Measurements from ENCODE around the gene MELK. TPM values are rescaled to one million over a fixed set of nuclear protein-coding genes. Genes with fewer than 3 reads are reported as not detected.
A peak's percentile ranks its signal among the peaks of the same experiment; 100 is the strongest.

MELK gene
- total and polyA plus RNA-seq, 10 of the 15 experiments (the other 5 are each of a cell fraction or from before 2014, with no cell fraction given): 38.7 to 80.3 (median 51.6) TPM

DNA sequence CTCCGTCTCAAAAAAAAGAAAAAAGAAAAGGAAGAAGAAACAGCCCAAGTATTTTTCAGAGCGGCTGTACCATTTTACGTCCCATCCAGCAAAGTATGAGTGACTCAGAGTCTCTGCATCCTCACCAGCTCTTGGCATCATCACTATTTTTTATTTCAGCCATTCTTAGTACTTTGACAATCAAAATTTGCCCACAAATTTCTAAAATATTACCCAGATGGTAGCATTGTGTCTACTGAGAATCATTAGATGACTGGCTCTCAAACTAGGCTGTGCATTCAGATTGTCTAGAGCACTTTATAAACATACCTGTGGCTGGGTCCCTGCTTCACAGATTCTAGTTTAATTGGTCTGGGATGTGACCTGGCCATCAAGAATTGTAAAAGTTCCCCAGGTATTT lies 21.6 kb upstream of the MELK start:
- TF ChIP-seq ZNF207 (IDR thresholded peaks at IDR 0.05; ENCODE audit: borderline replicate concordance) (0 out of 2 replicates have a peak, but pooled peaks have one; percentile 1), CHD4 (IDR thresholded peaks at IDR 0.05) (peak; percentile 30; the same call in 1 of the 2 replicates), SMARCA5 (IDR thresholded peaks at IDR 0.05) (peak; percentile 10; the same call in 1 of the 2 replicates), JUND (IDR thresholded peaks at IDR 0.05; ENCODE audit: low read depth, low read length) (no peak)
- TF ChIP-seq, protein P1, sequence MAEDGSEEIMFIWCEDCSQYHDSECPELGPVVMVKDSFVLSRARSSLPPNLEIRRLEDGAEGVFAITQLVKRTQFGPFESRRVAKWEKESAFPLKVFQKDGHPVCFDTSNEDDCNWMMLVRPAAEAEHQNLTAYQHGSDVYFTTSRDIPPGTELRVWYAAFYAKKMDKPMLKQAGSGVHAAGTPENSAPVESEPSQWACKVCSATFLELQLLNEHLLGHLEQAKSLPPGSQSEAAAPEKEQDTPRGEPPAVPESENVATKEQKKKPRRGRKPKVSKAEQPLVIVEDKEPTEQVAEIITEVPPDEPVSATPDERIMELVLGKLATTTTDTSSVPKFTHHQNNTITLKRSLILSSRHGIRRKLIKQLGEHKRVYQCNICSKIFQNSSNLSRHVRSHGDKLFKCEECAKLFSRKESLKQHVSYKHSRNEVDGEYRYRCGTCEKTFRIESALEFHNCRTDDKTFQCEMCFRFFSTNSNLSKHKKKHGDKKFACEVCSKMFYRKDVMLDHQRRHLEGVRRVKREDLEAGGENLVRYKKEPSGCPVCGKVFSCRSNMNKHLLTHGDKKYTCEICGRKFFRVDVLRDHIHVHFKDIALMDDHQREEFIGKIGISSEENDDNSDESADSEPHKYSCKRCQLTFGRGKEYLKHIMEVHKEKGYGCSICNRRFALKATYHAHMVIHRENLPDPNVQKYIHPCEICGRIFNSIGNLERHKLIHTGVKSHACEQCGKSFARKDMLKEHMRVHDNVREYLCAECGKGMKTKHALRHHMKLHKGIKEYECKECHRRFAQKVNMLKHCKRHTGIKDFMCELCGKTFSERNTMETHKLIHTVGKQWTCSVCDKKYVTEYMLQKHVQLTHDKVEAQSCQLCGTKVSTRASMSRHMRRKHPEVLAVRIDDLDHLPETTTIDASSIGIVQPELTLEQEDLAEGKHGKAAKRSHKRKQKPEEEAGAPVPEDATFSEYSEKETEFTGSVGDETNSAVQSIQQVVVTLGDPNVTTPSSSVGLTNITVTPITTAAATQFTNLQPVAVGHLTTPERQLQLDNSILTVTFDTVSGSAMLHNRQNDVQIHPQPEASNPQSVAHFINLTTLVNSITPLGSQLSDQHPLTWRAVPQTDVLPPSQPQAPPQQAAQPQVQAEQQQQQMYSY (CRISPR knock-in tag; IDR thresholded peaks at IDR 0.05): no peak
- TF ChIP-seq, protein P2, sequence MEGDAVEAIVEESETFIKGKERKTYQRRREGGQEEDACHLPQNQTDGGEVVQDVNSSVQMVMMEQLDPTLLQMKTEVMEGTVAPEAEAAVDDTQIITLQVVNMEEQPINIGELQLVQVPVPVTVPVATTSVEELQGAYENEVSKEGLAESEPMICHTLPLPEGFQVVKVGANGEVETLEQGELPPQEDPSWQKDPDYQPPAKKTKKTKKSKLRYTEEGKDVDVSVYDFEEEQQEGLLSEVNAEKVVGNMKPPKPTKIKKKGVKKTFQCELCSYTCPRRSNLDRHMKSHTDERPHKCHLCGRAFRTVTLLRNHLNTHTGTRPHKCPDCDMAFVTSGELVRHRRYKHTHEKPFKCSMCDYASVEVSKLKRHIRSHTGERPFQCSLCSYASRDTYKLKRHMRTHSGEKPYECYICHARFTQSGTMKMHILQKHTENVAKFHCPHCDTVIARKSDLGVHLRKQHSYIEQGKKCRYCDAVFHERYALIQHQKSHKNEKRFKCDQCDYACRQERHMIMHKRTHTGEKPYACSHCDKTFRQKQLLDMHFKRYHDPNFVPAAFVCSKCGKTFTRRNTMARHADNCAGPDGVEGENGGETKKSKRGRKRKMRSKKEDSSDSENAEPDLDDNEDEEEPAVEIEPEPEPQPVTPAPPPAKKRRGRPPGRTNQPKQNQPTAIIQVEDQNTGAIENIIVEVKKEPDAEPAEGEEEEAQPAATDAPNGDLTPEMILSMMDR (IDR thresholded peaks at IDR 0.05 in 2 of 3, conservative IDR thresholded peaks at IDR 0.05 in 1 of 3; ENCODE audit: control insufficient read depth in 2 of 3, extremely low read depth in 1 of 3, insufficient read depth in 1 of 3, low read depth in 3 of 3, low read length in 3 of 3): no peak
- BruUV-seq (replicated peaks): no TSS peak
- intact Hi-C loops (cut with micrococcal nuclease; ENCODE audit: unreplicated experiment): loop anchor here (2.0 kb wide), 2 partner anchors 64 to 92 kb away; no protein-coding TSS in a partner anchor
- Histone ChIP-seq H3K27me3 (replicated peaks in 1 of 2; ENCODE audit: control insufficient read depth in 2 of 2, insufficient read depth in 2 of 2, low read length in 1 of 2) (no peaks in the 10 kb centered on the region), H2AFZ (ENCODE audit: control insufficient read depth, low read depth, low read length) (no peak overlapping the region; the same call in 1 of the 2 replicates), H3K36me3 (ENCODE audit: control insufficient read depth in 2 of 2, insufficient read depth in 2 of 2, low read length in 1 of 2) (no peaks in the 10 kb centered on the region), H3K4me1 (ENCODE audit: control insufficient read depth, insufficient read depth, low read length) (peaks cover 17% of the 10 kb centered on the region), H3K27ac (ENCODE audit: control insufficient read depth, insufficient read depth) (peak overlapping the region; percentile 73), H3K9ac (ENCODE audit: control insufficient read depth, insufficient read depth, low read length) (no peak overlapping the region; the same call in 1 of the 2 replicates), H4K20me1 (ENCODE audit: control insufficient read depth, insufficient read depth) (no peaks in the 10 kb centered on the region), H3K4me2 (ENCODE audit: control insufficient read depth, insufficient read depth) (no peak overlapping the region; the same call in 1 of the 2 replicates), H3K79me2 (ENCODE audit: control insufficient read depth, insufficient read depth, low read length) (no peaks in the 10 kb centered on the region), H3K4me3 (no peak overlapping the region), H3K9me3 (replicated peaks; ENCODE audit: control insufficient read depth, insufficient read depth, low read length) (no peaks in the 10 kb centered on the region)
- ATAC-seq: peak; percentile 19
- ChIA-PET POLR2A (interaction anchor here (0.8 to 1.8 kb wide), 6 partner anchors 65 to 149 kb away, joined by 3 to 15 read pairs (median 4); no protein-coding TSS in a partner anchor), CTCF (interaction anchor here (0.6 to 16.4 kb wide), 7 partner anchors 63 to 539 kb away, joined by 3 to 421 read pairs (median 4); partner anchors contain the start of gene RNF38), RAD21 (ENCODE audit: unreplicated experiment) (interaction anchor here (1.0 to 7.5 kb wide), 11 partner anchors 24 to 167 kb away, joined by 3 to 156 read pairs (median 4); partner anchors contain the start of gene RNF38), SMC1A (ENCODE audit: uncharacterized antibody, unreplicated experiment) (interaction anchor here (1.1 to 13.7 kb wide), 13 partner anchors 26 to 178 kb away, joined by 3 to 287 read pairs (median 8); no protein-coding TSS in a partner anchor)
- WGBS (ENCODE audit: insufficient coverage, insufficient replicate concordance, low lambda C conversion rate, missing lambda C conversion rate): 67% methylated on average over 3 of the region's 3 CpGs
- in situ Hi-C loops (cut with MboI): loop anchor here (5.0 kb wide), 2 partner anchors 64 to 144 kb away; no protein-coding TSS in a partner anchor
- no peak for DNase-seq (ENCODE audit: low read depth, low spot score)
- FAIRE-seq: no peak

All from GM12878 (cell line).